KOPT-K1 (cell line): ENCODE results near the gene JADE2.

Experiments
- H3K27ac ChIP-seq: fragments of 200-600 bp; sonication (generic); 2 replicates; pipeline ENCODE4 v1.5.1; 2016; ENCODE audit warnings: antibody characterized with exemption, mild to moderate bottlenecking, low read depth, low read length; ENCODE audit not compliant: poor library complexity, severe bottlenecking
- H3K36me3 ChIP-seq: fragments of 200-600 bp; sonication (generic); 2 replicates; pipeline ENCODE4 v1.5.1; 2017; ENCODE audit warnings: antibody characterized with exemption, mild to moderate bottlenecking, low read length, moderate library complexity; ENCODE audit not compliant: insufficient read depth
- H3K9me3 ChIP-seq: fragments of 200-600 bp; sonication (generic); 2 replicates; pipeline ENCODE4 v1.5.1; 2017; ENCODE audit warnings: antibody characterized with exemption, low read length, mild to moderate bottlenecking; ENCODE audit not compliant: insufficient read depth, poor library complexity, severe bottlenecking

JADE2 gene

GRCh38 chr5:134620634-134621033 lies 95.2 kb downstream of the JADE2 start:
- H3K36me3 ChIP-seq = peaks cover 75% of the 10 kb centered on the region
- H3K9me3 ChIP-seq = no peaks in the 10 kb centered on the region
- H3K27ac ChIP-seq = no peak overlapping the region

- H3K27ac ChIP-seq = no peak overlapping the region
- H3K36me3 ChIP-seq = peaks cover 40% of the 10 kb centered on the region
- H3K9me3 ChIP-seq = no peaks in the 10 kb centered on the region
Observed at GRCh38 chr5:134625559-134625958, 100.1 kb downstream of the JADE2 start.

- Histone ChIP-seq H3K36me3 (peaks cover 31% of the 10 kb centered on the region), H3K9me3 (no peaks in the 10 kb centered on the region), H3K27ac (no peak overlapping the region)
Observed at GRCh38 chr5:134626369-134627014, 101.0 kb downstream of the JADE2 start.
